Activated CD4-positive, alpha-beta T cell treated with anti-CD3 and anti-CD28 coated beads, Interleukin-2, amount 50 U/mL, for 16 hours (primary cell): ENCODE data around the gene GTF2H1.
"Not testable (repeated sequence)": the region's sequence is repeated elsewhere in the genome, so short reads cannot be mapped to it uniquely, and the experiment has no call there.

Experiments used
- DNase-seq: peaks from one replicate; pipeline ENCODE4 v3.0.0-alpha.2; 2020

The GTF2H1 gene

DNA sequence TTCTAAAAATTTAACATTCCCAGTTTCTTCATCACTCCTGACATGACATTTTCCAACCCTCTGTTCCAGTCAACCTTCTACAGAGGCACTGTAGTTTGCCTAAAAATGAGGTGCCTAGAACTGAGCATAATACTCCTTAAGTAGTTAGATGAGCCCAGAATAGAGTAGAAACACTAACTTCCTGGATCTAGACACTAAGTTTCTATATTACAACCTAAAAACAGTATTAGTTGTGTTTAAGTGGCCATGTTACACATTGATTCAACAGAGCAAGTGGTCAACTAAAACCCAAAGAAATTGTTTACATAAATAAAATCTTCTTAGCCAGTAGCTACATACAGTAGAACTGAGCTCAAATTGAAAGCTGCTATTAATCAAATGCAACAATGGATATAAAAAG is 1.8 kb upstream of the GTF2H1 start:
- DNase-seq = no peak

DNA sequence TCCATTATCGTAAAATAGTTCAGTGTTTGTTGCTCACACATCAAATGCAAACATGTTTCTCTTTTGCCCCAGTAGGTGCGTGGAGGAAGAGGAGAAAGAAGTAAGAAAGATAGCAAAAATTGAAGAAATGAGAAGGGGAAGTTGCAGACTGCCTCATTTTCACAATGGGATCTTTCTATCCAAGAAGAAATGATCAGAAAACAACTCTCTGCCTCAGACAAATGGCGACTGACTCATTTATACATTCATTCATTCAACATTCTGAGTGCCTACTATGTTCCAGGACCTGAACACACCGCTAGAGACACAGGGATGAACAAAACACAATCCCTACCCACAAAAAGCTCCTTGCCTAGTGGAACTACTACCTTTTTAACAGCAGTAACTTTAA is 794 bp upstream of the GTF2H1 start:
- DNase-seq = no peak

DNA sequence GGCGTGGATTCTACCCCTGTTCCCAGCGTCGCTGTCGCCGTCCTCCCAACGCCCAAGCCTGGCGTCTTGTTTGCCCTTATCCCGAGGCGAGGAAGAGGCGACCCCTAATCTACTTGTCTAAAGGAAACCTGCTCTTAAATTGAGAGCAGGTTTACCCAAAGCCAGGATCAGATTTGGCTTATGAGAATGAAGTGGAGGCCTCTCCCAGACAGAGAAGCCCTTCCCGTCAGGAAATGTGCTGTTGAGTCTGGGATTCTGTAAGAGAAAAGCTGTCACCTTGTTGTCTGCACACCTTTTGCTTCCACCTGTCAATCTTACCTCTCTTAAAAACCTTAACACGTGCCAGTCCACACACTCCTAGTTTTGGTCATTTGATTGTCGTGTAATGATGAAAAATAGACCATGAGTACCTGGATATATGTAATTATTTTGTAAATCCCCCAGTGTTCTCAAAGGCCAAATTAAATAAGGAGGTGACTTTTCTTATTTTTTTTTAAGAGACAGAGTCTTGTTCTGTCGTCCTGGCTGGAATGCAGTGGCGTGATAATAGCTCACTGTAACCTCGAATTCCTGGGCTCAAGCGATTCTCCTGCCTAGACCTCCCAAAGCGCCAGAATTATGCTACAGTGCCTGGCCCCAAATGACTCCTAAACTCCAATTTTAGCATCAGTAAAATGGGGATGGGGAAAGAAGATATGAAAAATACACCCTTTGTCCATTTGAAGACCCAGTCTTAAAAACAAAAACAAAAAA is 627 bp downstream of the GTF2H1 start:
- DNase-seq = no peak

DNA sequence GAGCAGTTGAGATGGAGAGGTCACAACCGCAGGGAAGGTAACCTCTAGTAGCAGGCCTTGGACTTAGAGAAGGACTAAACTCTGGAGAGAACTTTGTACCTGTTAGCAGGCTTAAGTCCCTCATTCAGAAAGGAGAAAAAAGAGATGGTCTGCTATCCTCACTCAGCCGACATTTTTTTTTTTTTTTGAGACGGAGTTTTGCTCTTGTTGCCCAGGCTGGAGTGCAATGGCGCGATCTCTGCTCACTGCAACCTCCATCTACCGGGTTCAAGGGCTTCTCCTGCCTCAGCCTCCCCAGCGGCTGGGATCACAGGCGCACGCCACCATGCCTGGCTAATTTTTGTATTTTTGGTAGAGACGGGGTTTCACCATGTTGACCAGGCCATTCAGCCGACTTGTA is 1.5 kb downstream of the GTF2H1 start:
- DNase-seq = not testable (repeated sequence)

DNA sequence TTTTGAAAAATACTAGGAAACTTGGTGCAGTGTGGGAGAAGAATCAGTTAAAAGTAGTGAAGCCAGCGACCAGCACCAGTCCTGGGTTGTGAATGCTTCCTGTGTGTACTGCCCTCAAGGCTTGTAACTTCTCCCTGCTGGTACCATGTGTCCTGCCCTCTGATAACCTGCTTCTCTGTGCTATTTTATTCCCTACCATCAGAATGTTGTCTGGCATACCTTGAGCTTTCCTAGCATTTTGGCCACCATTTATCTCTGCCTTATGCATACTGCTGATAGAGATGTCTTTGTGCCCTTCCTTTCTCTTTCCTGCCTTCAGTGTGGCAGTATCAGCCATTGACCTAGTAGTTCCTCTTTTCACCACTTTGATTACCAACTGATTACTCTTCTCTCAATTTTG is 2.0 kb downstream of the GTF2H1 start:
- no peak for DNase-seq

DNA sequence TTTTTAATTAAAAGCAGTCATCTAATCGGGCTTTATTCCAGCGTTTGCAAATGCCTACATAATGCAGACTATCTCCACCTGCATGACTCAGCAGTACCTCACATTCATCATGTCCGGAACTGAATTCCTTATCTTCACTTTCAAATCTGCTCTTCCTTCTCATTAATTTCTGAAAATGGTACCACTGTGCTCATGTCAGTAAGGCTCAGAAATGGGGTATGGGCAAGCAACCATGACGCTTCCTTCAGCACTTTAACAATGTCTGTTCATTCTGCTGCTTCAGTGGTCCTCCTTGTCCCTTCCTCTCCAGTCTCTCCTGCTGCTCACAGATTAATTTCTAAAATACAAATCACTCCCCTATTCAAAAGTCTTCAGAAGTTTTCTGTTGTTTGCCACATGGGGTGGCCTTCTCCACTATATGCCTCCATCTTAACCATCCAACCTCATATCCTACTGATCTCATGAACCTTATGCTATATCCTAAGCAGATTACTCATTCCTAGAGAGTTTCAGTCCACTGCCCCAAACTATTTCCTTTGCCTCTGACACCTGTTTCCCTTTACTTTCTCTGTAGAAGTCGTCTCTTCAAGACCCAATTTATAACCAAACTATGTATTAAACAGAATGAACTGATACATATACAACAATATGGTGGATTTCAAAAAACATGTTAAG is 7.0 kb downstream of the GTF2H1 start:
- DNase-seq = peak; percentile 48

DNA sequence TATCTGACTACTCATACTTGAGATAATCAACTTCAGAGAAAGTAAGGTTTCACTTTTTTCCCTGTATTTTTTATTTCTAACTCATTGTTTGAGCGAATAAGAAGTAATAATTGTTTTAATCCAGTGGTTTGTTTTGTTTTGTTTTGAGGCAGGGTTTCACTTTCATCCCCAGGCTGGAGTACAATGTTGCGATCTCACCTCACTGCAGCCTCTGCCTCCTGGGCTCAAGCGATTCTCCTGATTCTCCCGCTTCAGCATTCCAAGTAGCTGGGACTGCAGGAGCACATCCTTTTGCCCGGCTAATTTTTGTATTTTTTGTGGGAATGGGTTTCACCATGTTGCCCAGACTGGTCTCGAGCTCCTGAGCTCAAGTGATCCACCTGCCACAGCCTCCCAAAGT is 8.6 kb downstream of the GTF2H1 start:
- peak; percentile 22 for DNase-seq

DNA sequence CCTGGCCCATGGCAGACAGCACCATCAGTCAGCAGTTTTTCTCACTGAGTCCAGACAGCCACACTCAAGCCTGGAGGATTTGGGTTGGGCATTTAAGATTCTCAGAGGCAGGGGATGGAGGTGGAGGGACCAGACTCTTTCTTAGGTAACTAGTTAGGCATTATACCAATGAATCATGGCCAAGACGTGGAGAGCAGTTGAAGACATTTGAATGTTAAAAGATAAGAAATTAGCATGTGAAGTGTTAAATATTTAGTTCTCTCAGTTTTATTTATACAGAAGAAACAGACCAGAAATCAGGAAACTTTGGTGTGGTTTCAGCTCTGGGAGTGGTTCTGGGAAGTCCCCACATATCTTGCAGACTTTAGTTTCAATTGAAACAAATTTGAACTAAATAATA is 9.9 kb downstream of the GTF2H1 start:
- no peak for DNase-seq

DNA sequence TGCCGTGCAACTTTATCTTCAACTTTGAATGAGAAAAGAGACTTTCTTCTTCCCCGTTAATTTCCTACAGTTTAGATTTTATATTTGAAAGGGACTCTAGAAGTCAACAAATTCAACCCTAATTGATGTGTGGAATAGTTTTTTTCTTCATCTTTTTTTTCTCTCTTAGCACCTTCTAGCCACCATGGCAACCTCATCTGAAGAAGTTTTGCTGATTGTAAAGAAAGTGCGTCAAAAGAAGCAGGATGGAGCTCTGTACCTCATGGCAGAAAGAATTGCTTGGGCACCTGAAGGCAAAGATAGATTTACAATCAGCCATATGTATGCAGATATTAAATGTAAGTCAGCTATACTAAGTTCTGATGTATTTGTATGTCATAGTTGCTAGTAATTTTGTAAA is 10.5 kb downstream of the GTF2H1 start:
- DNase-seq = no peak

DNA sequence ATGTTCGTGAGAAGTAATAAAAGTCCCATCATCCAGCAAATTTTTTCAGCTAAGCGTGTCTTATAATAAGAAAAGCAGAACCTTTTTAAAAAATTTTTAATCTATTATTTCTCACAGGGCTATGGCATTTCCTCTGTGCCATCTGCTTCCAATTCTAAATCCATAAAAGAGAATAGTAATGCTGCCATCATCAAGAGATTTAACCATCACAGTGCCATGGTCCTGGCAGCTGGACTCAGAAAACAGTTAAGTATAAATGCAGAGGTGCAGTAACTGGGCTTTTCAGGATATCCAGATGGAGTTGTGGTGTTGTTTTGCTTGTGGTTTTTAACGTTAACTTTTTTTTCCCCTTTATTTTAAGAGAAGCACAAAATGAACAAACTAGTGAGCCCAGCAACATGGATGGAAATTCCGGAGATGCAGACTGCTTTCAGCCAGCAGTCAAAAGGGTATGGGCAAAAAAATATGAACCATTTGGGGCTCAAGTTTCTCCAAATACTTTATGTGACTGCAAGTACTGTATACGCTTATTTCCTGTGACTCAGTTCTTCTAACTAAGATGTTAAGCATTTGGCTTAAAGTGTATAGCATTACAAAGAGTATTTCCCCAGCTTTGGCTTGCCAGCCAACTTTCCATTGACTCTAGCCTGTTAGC is 25.2 kb downstream of the GTF2H1 start:
- no peak for DNase-seq

DNA sequence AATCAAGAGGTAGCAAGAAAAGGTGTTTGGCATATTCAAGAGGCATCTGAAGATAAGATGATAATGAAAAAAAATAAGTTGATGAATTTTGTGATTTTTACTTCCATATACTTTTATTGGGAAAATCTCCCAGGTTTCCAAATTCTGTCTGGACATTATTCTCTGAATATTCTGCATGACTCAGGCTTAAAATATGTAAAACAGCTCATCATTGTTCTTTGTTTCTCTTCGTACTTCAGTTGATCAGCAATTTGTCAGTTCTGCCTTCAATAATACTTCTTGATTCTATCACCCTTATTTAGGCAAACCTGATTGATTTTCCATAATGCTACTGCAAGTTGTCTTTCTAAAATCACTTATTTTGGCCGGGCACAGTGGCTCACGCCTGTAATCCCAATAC is 30.2 kb downstream of the GTF2H1 start:
- no peak for DNase-seq

DNA sequence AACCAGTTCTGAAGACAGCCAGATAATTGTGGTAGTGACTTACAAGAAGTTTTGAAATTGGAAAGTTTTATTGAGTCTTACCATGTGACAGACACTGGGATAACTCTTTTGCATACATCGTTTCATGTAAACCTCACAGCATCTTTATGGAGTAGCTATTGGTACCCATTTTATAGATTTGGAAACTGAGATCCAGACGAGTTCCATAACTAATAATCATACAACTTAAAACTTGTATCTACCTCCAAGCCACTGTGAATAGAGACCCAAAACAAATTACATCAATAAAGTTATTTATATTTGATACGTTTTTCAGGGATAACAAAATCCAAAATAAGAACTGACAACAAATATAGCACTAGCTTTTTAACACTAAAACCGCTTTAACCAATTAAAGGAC is 36.3 kb downstream of the GTF2H1 start:
- DNase-seq = no peak

DNA sequence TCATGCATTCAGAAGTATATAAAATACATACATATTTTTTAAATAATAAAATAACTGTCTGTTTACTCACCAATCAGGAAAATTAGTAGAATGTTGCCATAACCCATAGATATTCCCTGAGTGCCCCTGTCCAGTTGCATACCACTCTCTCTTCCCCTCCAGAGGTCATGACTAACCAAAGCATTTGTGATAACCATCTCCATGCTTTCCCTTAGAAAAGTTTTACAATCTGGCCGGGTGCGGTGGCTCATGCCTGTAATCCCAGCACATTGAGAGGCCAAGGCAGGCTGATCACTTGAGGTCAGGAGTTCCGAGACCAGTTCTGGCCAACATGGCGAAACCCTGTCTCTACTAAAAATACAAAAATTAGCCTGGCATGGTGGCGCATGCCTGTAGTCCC is 38.8 kb downstream of the GTF2H1 start:
- DNase-seq = no peak

DNA sequence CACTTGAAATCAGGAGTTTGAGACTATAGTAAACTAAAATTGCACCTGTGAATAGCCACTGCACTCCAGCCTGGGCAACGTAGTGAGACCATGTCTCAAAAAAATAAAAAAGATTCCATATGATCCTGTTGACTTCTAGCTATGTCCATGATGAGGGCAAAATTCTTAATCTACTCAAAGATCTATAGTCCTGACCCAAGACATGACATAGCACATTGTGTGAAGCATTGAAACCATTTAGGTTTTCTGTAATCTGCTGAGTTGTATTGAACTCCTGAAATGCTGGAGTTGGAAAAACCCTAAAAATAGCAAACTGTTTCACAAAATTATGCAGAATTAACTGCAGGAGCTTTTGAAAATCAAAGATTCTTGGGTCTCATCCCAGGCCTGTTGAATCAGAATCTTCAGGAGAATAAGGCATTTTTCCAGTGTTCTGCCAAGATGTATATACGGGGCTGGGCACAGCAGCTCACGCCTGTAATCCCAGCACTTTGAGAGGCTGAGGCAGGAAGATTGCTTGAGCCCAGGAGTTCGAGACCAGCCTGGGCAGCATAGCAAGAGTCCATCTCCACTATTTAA is 42.2 kb downstream of the GTF2H1 start:
- DNase-seq = no peak

DNA sequence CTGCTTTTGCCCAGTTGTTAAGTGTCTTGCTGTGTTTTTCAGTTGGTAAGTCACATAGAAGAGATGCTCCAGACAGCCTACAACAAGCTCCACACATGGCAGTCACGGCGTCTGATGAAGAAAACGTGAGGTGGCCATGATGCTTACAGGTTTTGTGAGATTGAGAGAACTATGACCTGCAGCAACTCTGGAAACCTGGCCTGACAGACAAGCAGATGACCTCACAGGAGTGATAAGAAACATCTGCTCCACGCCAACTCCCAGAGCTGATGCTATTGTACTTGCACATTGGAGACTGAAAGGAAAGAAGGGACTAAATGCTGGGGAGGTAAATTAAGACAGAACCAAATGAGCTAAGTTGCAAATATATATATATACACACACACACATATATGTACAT is 43.4 kb downstream of the GTF2H1 start:
- DNase-seq = no peak

DNA sequence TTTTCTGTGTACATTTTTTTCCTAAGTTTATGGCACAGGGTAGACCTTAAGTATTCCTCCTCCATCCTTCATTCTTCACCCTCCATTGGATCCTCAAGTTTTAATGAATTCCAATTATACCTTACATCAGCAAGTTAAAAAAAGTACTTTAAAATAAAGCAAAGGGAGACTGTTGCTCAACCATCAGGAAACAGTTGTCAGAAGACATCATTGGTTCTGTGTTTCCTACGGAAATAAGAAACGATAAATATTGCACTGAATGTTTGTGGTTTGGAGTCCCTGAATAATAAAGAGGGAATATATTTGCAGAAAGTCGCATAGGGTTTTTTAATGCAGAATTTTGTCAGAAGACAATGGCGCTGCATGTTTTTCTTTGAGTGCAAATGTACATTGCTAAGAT is 43.9 kb downstream of the GTF2H1 start:
- no peak for DNase-seq

DNA sequence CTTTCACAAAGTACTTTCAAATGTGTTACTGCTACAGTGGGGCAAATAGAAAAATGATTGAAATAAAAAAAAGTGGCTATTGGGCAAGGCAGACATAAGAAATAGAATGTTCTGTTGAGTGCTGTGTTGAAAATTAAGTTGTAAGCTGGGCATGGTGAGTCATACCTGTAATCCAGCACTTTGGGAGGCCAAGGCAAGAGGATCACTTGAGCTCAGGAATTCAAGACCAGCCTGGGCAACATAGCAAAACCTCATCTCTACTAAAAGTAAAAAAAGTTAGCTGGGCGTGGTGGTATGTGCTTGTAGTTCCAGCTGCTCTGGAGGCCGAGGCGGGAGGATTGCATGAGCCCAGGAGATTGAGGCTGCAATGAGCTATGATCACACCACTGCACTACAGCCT is 45.1 kb downstream of the GTF2H1 start:
- DNase-seq = no peak

DNA sequence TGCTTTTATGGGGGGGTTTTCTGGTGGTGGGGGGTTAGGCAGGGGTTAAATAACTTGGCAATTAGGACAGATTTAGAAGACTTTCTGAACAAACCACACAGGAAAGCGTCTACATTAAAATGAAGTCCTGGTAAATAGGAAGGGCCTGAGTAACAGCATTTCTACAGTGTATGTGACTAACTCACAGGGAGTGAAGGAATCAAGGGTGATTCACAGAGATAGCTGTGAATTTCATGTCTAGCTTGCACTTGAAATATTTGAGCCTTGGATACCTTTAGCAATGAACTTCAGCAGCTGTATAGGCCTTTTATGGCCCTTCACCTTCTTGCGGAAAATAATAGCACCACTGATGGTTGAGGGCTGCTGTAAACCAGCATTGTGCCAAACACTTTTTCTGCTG is 45.9 kb downstream of the GTF2H1 start:
- no peak for DNase-seq

DNA sequence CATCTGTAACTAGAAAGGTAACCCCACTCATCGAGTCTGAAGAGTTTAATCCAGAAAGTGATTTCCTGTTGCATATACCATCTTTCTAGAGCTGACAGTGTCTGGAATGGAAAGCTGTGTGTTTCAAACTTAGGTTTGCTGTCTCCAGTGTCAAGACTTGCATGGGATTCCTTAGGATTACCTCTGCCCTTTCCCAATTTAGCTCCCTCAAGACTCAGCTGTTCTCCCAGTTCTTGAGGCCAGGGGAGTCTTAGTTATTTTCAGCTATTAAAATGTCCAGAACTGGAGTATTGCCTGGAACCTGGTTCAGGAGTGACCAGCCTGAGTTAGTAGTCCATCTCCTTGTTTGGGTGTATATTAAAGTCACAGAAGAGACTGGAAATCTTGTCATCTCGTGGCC is 47.0 kb downstream of the GTF2H1 start:
- no peak for DNase-seq

DNA sequence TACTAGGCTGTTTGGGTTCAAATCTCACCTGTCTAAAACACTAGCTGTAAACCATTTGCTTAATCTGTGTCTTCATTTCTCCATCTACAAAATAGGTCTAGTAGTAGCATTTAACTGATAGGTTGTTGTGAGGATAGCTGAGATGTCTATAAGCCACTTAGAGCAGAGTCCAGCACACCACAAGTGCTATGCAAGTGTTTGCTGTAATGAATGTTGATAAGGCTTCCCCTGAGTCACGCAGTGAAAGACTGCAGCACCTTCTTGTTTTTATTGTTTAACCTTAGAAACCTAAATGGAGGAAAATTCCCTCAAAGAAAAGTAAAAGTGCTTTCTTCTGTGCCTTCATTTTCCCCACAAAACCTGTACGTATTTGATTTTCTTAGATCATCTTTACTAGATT is 48.9 kb downstream of the GTF2H1 start:
- DNase-seq = no peak

DNA sequence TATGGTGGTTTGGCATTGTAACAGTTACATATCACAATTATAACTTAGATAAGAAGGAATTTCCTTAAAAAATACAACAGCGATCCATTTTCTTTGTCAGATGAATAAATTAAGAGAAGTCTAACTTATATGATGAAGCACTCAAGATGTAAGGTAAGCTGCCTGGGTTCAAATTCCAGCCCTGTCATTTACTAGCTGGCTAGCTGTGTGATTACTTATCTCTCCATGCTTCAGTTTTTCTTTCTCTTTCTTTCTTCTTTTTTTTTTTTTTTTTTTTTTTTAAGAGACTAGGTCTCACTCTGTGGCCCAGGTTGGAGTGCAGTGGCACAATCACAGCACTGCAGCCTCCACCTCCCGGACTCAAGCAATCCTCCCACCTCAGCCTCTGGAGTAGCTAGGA is 49.8 kb downstream of the GTF2H1 start:
- no peak for DNase-seq

DNA sequence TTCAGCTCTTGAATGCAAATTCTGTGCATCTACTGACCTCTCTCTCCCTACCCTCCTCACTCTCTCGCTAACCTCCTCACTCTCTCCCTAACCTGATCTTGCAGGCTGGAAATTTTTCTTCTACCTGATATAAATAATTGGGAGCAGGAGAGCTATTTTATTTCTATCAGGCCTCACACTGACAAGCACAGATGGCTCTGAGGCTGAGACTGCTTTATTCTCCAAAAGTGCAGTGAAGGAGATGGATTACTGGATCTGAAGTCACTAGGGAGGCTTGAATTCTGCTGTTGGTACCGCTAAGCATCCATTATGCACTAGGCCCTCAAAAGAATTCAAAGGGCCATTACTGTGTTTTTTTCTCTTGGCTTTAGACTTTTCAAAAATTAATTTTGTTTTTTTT is 52.6 kb downstream of the GTF2H1 start:
- DNase-seq = no peak

DNA sequence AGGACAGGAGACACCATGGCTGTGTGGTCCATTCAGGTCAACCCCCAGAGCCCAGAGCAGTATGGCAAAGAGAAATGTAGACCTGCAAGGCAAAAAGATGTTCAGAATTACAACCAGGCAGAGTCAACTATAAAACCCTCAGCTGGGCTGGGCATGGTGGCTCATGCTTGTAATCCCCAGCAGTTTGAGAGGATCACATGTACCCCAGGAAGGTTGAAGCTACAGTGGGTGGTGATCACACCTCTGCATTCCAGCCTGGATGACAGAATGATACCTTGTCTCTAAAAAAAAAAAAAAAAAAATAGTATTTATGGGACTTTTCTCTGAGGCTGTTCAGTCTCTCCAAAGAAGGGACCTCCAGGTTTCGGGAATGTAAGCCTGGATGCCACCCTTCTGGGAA is 53.6 kb downstream of the GTF2H1 start:
- no peak for DNase-seq

DNA sequence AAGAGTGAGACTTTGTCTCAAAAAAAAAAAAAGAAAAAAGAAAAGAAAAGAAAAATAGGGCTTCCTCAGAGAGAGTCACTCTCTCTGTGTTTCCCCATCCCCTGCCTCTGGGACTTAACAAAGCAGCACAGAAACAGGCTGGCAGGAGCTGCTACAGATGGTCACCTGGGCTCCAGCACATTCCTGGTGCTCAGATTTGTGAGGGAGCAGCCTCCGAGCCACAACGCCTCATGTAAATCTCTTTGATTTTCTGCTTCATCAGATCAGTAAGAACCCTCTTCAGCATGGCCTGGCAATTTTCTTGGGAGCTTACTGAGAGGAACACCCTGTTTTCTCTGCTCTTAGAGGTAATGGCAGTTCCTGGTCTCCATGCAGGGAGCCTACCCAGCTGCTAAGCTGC is 56.8 kb downstream of the GTF2H1 start:
- DNase-seq = no peak
